ENCODE results near the gene ABTB2.

Gene ABTB2

GRCh38 chr11:34213366-34213765 is 144.4 kb downstream of the ABTB2 start:
- DNase-seq (ENCODE audit: low read depth in 1 of 2, low spot score in 1 of 2), result no peak
- Histone ChIP-seq H3K27me3 (ENCODE audit: insufficient read depth, poor library complexity, severe bottlenecking) (no peaks in the 10 kb centered on the region), H3K27ac (replicated peaks) (no peak overlapping the region), H3K4me3 (replicated peaks; ENCODE audit: insufficient read depth, low read length) (no peak overlapping the region)
- TF ChIP-seq GABPA (IDR thresholded peaks at IDR 0.05; ENCODE audit: low read depth) (no peak), POLR2AphosphoS5 (IDR thresholded peaks at IDR 0.05; ENCODE audit: low read depth) (no peak), CTCF (IDR thresholded peaks at IDR 0.05; ENCODE audit: insufficient read depth, low read length) (no peak), REST (IDR thresholded peaks at IDR 0.05; ENCODE audit: insufficient replicate concordance, low read depth) (no peak), SPI1 (IDR thresholded peaks at IDR 0.05; ENCODE audit: borderline replicate concordance, low read depth) (no peak)

GRCh38 chr11:34212566-34212965 is 145.2 kb downstream of the ABTB2 start:
- no peaks in the 10 kb centered on the region for H3K27me3 ChIP-seq (ENCODE audit: insufficient read depth, poor library complexity, severe bottlenecking)
- H3K4me3 ChIP-seq (replicated peaks; ENCODE audit: insufficient read depth, low read length), result no peak overlapping the region
- no peak overlapping the region for H3K27ac ChIP-seq (replicated peaks)
- no peak for TF ChIP-seq GABPA (IDR thresholded peaks at IDR 0.05; ENCODE audit: low read depth)
- no peak for TF ChIP-seq POLR2AphosphoS5 (IDR thresholded peaks at IDR 0.05; ENCODE audit: low read depth)
- no peak for TF ChIP-seq CTCF (IDR thresholded peaks at IDR 0.05; ENCODE audit: insufficient read depth, low read length)
- no peak for TF ChIP-seq REST (IDR thresholded peaks at IDR 0.05; ENCODE audit: insufficient replicate concordance, low read depth)
- no peak for TF ChIP-seq SPI1 (IDR thresholded peaks at IDR 0.05; ENCODE audit: borderline replicate concordance, low read depth)
- DNase-seq (ENCODE audit: low read depth in 1 of 2, low spot score in 1 of 2), result no peak

GRCh38 chr11:34209809-34210208 is 148.0 kb downstream of the ABTB2 start:
- TF ChIP-seq GABPA (IDR thresholded peaks at IDR 0.05; ENCODE audit: low read depth) (no peak), POLR2AphosphoS5 (IDR thresholded peaks at IDR 0.05; ENCODE audit: low read depth) (no peak), SPI1 (IDR thresholded peaks at IDR 0.05; ENCODE audit: borderline replicate concordance, low read depth) (no peak), REST (IDR thresholded peaks at IDR 0.05; ENCODE audit: insufficient replicate concordance, low read depth) (no peak), CTCF (IDR thresholded peaks at IDR 0.05; ENCODE audit: insufficient read depth, low read length) (no peak)
- DNase-seq (ENCODE audit: low read depth in 1 of 2, low spot score in 1 of 2), result no peak
- no peak overlapping the region for H3K27ac ChIP-seq (replicated peaks)
- H3K4me3 ChIP-seq (replicated peaks; ENCODE audit: insufficient read depth, low read length), result no peak overlapping the region
- H3K27me3 ChIP-seq (ENCODE audit: insufficient read depth, poor library complexity, severe bottlenecking), result no peaks in the 10 kb centered on the region
